Duodenal mucosa (tissue), 2 donors: ENCODE measurements around the gene SULT1A3.
A peak's percentile ranks its signal among the peaks of the same experiment; 100 is the strongest.
"Not testable (repeated sequence)": the region's sequence is repeated elsewhere in the genome, so short reads cannot be mapped to it uniquely, and the experiment has no call there.

Experiments used
- H3K27ac ChIP-seq: one replicate; pipeline ENCODE4 v1.7.0; 2013; ENCODE audit warnings: low read depth, low read length
- H3K27me3 ChIP-seq, 2 donors: one replicate each; pipeline ENCODE4 v1.7.0; 2013; ENCODE audit warnings: low read length in 2 of 2, control low read depth in 1 of 2; ENCODE audit not compliant: insufficient read depth in 2 of 2, control insufficient read depth in 1 of 2
- H3K36me3 ChIP-seq, 2 donors: one replicate each; pipeline ENCODE4 v1.7.0; 2013; ENCODE audit warnings: low read length in 2 of 2, control low read depth in 1 of 2; ENCODE audit not compliant: insufficient read depth in 2 of 2, control insufficient read depth in 1 of 2
- H3K4me1 ChIP-seq, 2 donors: one replicate each; pipeline ENCODE4 v1.7.0; 2013; ENCODE audit warnings: low read length in 2 of 2, control low read depth in 1 of 2; ENCODE audit not compliant: insufficient read depth in 2 of 2, control insufficient read depth in 1 of 2
- H3K4me3 ChIP-seq, 2 donors: one replicate each; pipeline ENCODE4 v1.7.0; 2013; ENCODE audit warnings: low read length in 2 of 2, low read depth in 1 of 2
- H3K9ac ChIP-seq, 2 donors: one replicate each; pipeline ENCODE4 v1.7.0; 2013; ENCODE audit warnings: low read length in 2 of 2, low read depth in 1 of 2
- H3K9me3 ChIP-seq, 2 donors: one replicate each; pipeline ENCODE4 v1.7.0; 2013; ENCODE audit warnings: low read length in 2 of 2, control low read depth in 1 of 2; ENCODE audit not compliant: control insufficient read depth in 1 of 2

Gene SULT1A3

DNA sequence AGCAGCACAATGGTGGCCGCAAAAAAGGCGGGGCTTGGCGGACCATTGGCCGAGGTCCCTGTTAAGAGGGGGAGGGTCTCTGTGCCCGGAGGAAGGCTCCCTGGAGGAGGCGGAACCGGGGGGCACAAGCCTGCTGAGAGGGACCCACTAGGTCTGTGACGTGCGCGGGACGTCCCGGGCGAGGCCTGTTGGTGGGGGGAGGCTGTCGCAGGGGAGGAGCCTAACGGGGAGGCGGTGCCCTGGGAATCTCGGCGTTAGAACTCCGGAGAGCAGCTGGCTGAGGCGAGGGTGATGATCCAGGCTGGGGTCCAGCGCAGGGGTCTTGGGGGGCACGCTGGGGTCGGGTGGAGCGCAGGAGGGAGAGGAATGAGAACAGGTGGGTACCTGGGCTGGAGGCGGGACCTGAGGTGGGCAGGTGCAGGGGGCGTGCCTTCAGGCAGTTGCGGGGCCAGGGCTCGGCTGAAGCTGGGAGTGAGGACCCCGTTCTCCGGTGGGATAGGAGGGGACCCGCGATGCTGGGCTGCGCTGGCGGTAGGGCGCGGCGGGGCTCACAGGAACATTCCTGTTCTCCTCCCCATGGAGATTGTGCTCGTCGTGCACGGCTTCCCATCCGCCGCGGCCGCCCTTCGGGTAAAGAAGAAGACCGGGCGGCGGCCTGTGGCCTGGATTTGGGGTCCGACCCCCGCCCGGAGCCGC is 6.6 kb downstream of the SULT1A3 start:
- H3K27ac ChIP-seq, H3K9me3 ChIP-seq, H3K9ac ChIP-seq, H3K27me3 ChIP-seq, H3K4me1 ChIP-seq, H3K36me3 ChIP-seq: not testable (repeated sequence)
- peak overlapping the region in 1 of 2 donors; percentile 61 for H3K4me3 ChIP-seq

- not testable (repeated sequence) for H3K4me1 ChIP-seq, H3K9ac ChIP-seq, H3K9me3 ChIP-seq, H3K27ac ChIP-seq, H3K27me3 ChIP-seq, H3K36me3 ChIP-seq
- peak overlapping the region in 1 of 2 donors; percentile 61 for H3K4me3 ChIP-seq
Measured at GRCh38 chr16:30206252-30206651, 7.2 kb downstream of the SULT1A3 start.

GRCh38 chr16:30207063-30207704 is 8.1 kb downstream of the SULT1A3 start:
- H3K27me3 ChIP-seq, H3K4me1 ChIP-seq: not testable (repeated sequence)

DNA sequence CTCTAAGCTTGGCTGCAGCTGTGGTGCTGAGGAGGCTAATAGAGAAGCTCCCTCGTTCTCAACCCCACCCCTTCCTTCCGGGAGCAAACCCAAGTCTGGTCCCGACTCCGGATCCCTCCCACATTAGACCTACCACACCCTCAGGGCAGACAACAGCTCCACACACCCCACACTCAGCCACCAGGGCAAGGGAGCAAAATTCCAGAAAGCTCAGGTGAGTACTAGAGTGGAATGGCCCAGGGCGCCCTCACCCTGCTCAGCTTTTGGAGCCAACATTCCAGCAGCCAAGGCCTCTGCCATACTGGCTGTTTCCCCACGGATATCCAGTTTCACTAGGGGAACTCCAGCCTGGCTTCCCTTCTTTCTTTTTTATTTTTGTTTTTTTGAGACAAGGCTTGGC is 10.0 kb downstream of the SULT1A3 start:
- H3K36me3 ChIP-seq, H3K27me3 ChIP-seq, H3K9ac ChIP-seq, H3K9me3 ChIP-seq, H3K27ac ChIP-seq, H3K4me1 ChIP-seq, H3K4me3 ChIP-seq: not testable (repeated sequence)

More at GRCh38 chr16:30207063-30207704, 8.1 kb downstream of the SULT1A3 start:
- H3K4me3 ChIP-seq, H3K9ac ChIP-seq, H3K9me3 ChIP-seq, H3K27ac ChIP-seq, H3K36me3 ChIP-seq: not testable (repeated sequence)

DNA sequence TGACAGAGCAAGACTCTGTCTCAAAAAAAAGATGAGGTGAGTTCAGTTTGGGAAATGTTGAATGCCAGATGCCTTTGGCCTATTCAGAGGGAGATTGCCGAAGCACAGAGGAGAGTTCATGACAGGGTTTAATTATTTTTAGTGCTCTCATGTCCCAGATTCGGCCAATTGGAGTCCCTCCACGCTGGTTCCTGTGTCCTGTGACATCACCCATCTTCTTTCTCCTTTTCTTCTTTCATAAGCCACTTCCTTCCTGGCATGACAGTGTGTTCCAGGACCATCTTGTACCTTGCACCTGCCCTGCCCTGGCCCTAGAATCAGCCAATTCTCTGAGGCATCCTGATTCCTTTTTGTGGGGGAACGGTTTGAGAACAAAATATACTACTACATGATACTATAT is 12.4 kb downstream of the SULT1A3 start:
- H3K27me3 ChIP-seq, H3K4me3 ChIP-seq, H3K27ac ChIP-seq, H3K4me1 ChIP-seq, H3K9ac ChIP-seq, H3K36me3 ChIP-seq, H3K9me3 ChIP-seq: not testable (repeated sequence)

DNA sequence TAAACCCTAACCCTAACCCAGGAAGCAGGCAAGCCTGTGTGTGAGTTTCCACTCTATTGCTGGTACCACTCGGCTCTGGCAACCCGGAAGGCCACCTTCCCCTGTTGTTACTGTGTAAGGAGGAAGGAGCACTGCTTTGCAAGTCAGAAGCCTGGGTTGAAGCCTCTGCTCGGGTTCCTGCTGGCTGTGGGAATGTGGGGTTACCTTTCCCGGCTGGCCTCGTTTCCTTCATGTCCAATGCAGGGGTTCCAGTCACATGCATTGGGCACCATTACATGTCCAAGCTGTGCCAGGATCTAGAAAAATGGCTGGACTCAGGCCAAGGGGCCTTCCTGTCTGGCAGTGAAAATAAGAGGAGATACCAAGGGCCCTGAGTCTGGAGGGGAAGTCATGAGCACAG is 18.0 kb downstream of the SULT1A3 start:
- not testable (repeated sequence) for H3K36me3 ChIP-seq, H3K9ac ChIP-seq, H3K4me1 ChIP-seq, H3K4me3 ChIP-seq, H3K27ac ChIP-seq, H3K9me3 ChIP-seq, H3K27me3 ChIP-seq

- H3K36me3 ChIP-seq, H3K4me1 ChIP-seq, H3K27me3 ChIP-seq, H3K4me3 ChIP-seq, H3K9me3 ChIP-seq, H3K27ac ChIP-seq, H3K9ac ChIP-seq: not testable (repeated sequence)
Measured at GRCh38 chr16:30248379-30248778, 49.3 kb downstream of the SULT1A3 start, which contains the start of gene NPIPB13. NPIPB13 (minus strand) TSS chr16:30248479; CDS start chr16:30245573, 2,906 bp downstream.
